Skeletal muscle cell (primary cell): ENCODE results near the gene CERS4.
"Not testable (repeated sequence)": the region's sequence is repeated elsewhere in the genome, so short reads cannot be mapped to it uniquely, and the experiment has no call there.

Source experiments
- DNase-seq: peaks from one replicate; pipeline ENCODE4 v3.0.0-alpha.2; 2010; ENCODE audit warnings: low read depth
- H3K4me3 ChIP-seq: 2 replicates; pipeline ENCODE4 v1.5.1; 2011; ENCODE audit warnings: low read depth, mild to moderate bottlenecking, control low read depth, low read length, moderate library complexity

Gene CERS4

GRCh38 chr19:8256276-8257051 lies 47.3 kb downstream of the CERS4 start:
- DNase-seq, result no peak
- no peak overlapping the region for H3K4me3 ChIP-seq

DNA sequence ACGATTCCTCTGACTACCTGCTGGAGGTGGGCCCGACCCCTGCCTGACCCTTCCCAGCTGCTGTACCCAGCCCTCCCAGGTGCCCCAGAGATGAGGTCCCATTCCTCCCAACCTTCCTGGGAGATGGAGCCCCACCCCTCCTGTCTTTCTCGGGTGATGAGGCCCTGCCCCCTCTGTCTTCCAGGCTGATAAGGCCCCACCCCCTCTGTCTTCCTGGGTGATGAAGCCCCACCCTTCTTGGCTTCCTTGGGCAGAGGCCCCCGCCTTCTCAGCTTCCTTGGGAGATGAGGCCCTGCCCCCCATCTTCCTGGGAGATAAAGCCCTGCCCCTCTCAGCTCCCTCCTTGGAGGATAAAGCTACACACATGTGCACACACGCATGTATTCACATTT lies 47.9 kb downstream of the CERS4 start:
- no peak overlapping the region for H3K4me3 ChIP-seq
- no peak for DNase-seq

DNA sequence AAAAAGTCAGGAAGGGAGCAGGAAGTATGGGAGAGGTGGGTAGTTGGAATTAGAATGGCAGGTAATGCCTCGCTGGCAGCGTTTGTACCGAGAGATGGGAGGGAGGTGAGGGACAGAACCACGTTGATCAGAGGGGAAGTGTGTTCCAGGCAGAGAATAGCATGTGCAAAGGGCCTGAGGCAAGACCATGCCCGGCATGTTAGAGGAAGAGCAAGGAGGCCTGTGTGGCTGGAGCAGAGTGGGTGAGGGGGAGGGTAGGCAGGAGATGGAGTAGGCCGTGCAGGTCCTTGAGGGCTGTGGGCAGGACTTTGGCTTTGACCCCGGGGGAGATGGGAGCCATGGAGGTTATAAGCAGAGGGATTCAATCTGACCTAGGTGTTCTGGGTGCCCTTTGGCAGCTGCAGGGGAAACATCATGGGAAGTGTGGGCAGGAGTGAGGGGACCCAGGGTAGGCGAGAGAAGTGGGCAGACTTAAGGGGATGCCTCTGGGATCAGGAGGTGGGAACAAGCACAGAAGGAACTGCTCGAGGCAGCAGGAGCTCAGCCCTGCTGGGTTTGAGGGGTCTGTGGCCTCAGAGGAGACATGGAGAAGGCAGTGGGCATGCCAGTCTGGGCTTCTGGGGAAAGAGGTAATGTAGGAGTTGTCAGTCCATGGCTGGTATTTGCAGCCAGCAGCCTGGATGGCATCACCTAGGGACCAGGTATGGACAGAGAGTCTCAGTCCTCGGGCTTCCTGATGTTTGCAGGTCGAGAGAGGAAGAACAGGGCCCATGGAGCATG lies 50.2 kb downstream of the CERS4 start:
- DNase-seq, result no peak
- no peak overlapping the region for H3K4me3 ChIP-seq

DNA sequence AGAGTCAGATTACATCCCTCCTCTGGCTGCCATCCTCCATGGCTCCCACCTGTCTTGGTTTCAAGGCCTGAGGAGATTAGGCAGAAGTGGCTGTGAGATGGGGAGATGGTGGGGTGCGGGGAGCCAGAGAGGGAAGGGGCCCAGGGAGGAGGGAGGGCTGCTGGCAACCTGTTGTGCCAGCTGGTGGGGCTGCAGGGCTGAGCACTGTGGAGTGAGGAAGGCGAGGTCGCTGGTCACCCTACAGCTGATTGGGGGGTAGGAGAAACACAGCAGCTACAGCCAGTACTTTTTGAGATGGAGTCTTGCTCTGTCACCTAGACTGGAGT lies 50.7 kb downstream of the CERS4 start:
- DNase-seq, result no peak

DNA sequence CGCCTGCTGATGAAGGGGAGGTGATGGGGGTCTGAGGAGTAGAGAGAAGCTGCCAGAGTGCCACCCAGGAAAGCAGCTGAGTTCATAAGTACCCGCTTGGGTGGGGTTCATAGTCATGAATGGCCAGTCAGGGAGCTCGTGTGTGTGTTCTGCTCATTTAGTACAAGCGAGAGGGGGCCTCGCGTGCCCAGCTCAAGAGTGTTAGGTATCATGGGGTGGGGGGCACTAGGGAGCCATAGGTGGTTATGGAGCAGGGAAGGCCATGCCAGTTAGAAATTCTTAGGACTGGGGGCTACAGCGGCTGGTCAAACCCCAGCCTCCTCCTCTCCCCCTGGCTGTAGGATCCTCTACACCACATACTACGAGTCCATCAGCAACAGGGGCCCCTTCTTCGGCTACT lies 52.2 kb downstream of the CERS4 start:
- H3K4me3 ChIP-seq, result no peak overlapping the region
- no peak for DNase-seq

More for the DNA sequence above, 50.7 kb downstream of the CERS4 start:
- H3K4me3 ChIP-seq, result no peak overlapping the region

- DNase-seq, result no peak
- no peak overlapping the region for H3K4me3 ChIP-seq
Observed at GRCh38 chr19:8261881-8262280, 52.7 kb downstream of the CERS4 start.

DNA sequence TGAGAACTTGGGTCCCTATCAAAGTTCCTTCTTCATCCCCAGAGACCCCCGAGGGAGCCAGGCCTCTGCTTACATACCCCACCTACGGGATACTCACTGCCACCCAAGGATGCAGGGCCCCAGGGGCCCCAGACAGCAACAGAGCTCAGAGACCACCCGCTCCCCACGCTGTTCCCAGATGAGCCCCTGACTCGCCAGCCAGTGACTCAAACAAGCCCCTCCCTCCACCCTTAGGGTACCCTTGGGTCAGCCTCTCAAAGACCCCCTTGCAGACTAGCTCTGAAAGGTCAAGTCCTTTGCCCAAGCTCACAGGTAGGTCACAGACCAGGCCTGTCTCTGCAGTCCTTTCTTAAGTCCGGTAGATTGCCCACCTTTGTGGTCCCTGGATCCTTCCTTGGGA lies 53.3 kb downstream of the CERS4 start:
- DNase-seq, result no peak
- no peak overlapping the region for H3K4me3 ChIP-seq

DNA sequence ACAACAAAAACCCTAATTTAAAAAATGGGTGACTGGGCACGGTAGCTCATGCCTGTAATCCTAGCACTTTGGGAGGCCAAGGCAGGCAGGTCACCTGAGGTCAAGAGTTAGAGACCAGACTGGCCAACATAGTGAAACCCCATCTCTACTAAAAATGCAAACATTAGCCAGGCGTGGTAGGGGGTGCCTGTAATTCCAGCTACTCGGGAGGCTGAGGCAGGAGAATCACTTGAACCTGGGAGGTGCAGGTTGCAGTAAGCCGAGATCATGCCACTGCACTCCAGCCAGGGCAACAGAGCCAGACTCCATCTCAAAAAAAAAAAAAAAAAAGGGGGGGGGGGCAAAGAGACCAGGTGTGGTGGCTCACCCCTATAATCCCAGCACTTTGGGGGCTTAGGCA lies 55.1 kb downstream of the CERS4 start:
- not testable (repeated sequence) for DNase-seq, H3K4me3 ChIP-seq

GRCh38 chr19:8265872-8266271 lies 56.7 kb downstream of the CERS4 start:
- no peak for DNase-seq
- H3K4me3 ChIP-seq, result no peak overlapping the region

- DNase-seq, result no peak
- no peak overlapping the region for H3K4me3 ChIP-seq
Observed at GRCh38 chr19:8269724-8270123, 60.6 kb downstream of the CERS4 start.

GRCh38 chr19:8276508-8276907 lies 67.3 kb downstream of the CERS4 start:
- not testable (repeated sequence) for H3K4me3 ChIP-seq, DNase-seq

DNA sequence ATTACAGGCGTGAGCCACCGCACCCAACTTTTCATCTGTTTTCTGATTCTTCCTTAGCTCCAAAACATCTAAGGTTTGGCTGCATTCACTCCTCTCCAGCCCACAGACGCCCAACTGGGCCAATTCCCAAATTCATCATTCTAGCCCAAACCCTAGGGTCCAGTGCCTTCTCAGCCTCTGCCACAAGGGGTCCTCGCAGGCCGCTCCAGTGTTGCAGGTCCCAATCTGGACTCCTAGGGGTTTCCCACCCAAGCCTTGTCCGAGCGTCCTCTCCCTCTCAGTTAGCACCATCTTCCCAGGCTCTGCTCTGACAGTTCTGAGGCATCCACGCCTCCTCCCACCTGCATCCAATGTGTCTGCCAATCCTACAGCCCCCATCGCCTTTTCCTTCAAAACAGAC lies 82.2 kb downstream of the CERS4 start:
- DNase-seq, H3K4me3 ChIP-seq: not testable (repeated sequence)

GRCh38 chr19:8302357-8302691 lies 93.2 kb downstream of the CERS4 start:
- H3K4me3 ChIP-seq, result no peak overlapping the region
- DNase-seq, result no peak

DNA sequence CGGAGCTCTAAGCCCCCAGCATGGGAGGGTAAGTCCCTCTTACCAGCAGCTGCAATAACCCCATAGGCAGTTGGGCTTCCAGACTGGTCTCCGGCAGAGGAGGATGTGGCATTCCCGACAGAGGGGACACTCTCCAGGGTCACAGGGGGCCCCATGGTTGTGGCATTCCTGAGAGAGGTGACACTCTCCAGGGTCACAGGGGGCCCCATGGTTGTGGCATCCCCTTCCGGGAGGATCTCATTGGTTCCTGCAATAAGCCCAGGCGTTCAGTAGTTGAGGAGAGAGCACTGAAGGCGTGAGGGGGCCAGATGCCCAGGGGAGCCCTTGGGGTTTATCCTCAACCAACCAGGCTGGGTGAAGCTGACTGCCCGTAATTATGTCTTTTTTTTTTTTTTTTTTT lies 93.6 kb downstream of the CERS4 start:
- DNase-seq, result no peak
- H3K4me3 ChIP-seq, result no peak overlapping the region

- DNase-seq, result no peak
- H3K4me3 ChIP-seq, result no peak overlapping the region
Observed at GRCh38 chr19:8304841-8305621, 95.9 kb downstream of the CERS4 start.

DNA sequence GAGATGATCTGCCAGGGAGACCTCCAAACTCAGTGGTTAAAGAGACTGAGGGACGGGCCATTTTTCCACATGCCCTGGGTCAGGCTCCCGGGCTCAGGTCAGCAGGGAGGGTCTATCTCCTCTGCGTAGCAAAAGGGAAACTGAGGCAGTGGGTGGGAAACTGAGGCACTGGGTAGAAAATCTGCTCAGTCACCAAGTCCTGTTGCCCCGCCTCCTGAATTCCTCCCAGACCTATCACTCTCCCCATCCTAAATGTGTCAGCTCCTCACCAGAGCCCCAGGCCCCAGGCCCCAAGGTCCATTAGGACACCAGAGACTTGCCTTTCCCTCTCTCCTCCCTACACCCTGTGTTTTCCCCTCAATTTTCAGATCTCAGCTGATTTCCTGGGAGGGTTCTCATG lies 96.6 kb downstream of the CERS4 start:
- H3K4me3 ChIP-seq, result no peak overlapping the region
- no peak for DNase-seq

GRCh38 chr19:8306235-8307054 lies 97.3 kb downstream of the CERS4 start:
- no peak for DNase-seq
- H3K4me3 ChIP-seq, result no peak overlapping the region

GRCh38 chr19:8307400-8307964 lies 98.3 kb downstream of the CERS4 start:
- peak overlapping the region; percentile 69 for H3K4me3 ChIP-seq
- DNase-seq, result no peak
